MM.1S (cell line): ENCODE data around the gene DNER.

Experiments
- DNase-seq: peaks from one replicate; pipeline ENCODE4 v3.0.0-alpha.2; 2015
- H2AFZ ChIP-seq: fragments of 300-600 bp; sonication (generic); 2 replicates; pipeline ENCODE4 v1.6.0; 2016; ENCODE audit warnings: antibody characterized with exemption, low read length
- H3F3A ChIP-seq: fragments of 300-600 bp; sonication (generic); 2 replicates; pipeline ENCODE4 v1.6.1; 2016; ENCODE audit warnings: mild to moderate bottlenecking, antibody characterized with exemption, low read length, moderate library complexity, mixed read lengths; ENCODE audit not compliant: insufficient read depth
- H3K27ac ChIP-seq: fragments of 300-600 bp; sonication (generic); 2 replicates; pipeline ENCODE4 v1.5.1; 2016; ENCODE audit warnings: mild to moderate bottlenecking, low read length
- H3K27me3 ChIP-seq: fragments of 300-600 bp; sonication (generic); replicated peaks from 2 replicates; pipeline ENCODE4 v1.6.0; 2016; ENCODE audit warnings: low read length; ENCODE audit not compliant: insufficient read depth
- H3K36me3 ChIP-seq: fragments of 300-600 bp; sonication (generic); replicated peaks from 2 replicates; pipeline ENCODE4 v1.6.1; 2016; ENCODE audit warnings: mild to moderate bottlenecking, low read length, mixed read lengths; ENCODE audit not compliant: insufficient read depth
- H3K4me1 ChIP-seq: fragments of 300-600 bp; sonication (generic); 2 replicates; pipeline ENCODE4 v1.6.1; 2016; ENCODE audit warnings: low read length, mixed read lengths
- H3K4me2 ChIP-seq: fragments of 300-600 bp; sonication (generic); 2 replicates; pipeline ENCODE4 v1.6.0; 2016; ENCODE audit warnings: low read depth, low read length
- H3K4me3 ChIP-seq: fragments of 300-600 bp; sonication (generic); 2 replicates; pipeline ENCODE4 v1.5.1; 2016; ENCODE audit warnings: low read length, mixed read lengths
- H3K79me2 ChIP-seq: fragments of 300-600 bp; sonication (generic); 2 replicates; pipeline ENCODE4 v1.6.1; 2016; ENCODE audit warnings: mixed run types, low read length, mixed read lengths
- H3K9ac ChIP-seq: fragments of 300-600 bp; sonication (generic); 2 replicates; pipeline ENCODE4 v1.6.1; 2016; ENCODE audit warnings: low read length, mixed read lengths
- H3K9me2 ChIP-seq: fragments of 300-600 bp; sonication (generic); replicated peaks from 2 replicates; pipeline ENCODE4 v1.6.1; 2016; ENCODE audit warnings: mild to moderate bottlenecking, low read length, mixed read lengths; ENCODE audit not compliant: insufficient read depth
- H3K9me3 ChIP-seq: fragments of 300-600 bp; sonication (generic); replicated peaks from 2 replicates; pipeline ENCODE4 v1.6.1; 2016; ENCODE audit warnings: mild to moderate bottlenecking, low read length, mixed read lengths; ENCODE audit not compliant: insufficient read depth
- H4K20me1 ChIP-seq: fragments of 300-600 bp; sonication (generic); 2 replicates; pipeline ENCODE4 v1.6.1; 2016; ENCODE audit warnings: mild to moderate bottlenecking, low read length, moderate library complexity, mixed read lengths; ENCODE audit not compliant: insufficient read depth
- CTCF ChIP-seq: fragments of 300-600 bp; sonication (generic); IDR thresholded peaks from 2 replicates; pipeline ENCODE4 v1.5.1; 2016; ENCODE audit warnings: antibody characterized with exemption, low read length, mixed read lengths
- EZH2 ChIP-seq: fragments of 300-600 bp; sonication (generic); optimal IDR thresholded peaks from 2 replicates; pipeline ENCODE3; 2017; ENCODE audit warnings: low read depth, mild to moderate bottlenecking, antibody characterized with exemption, low read length, mixed read lengths
- EZH2phosphoT487 ChIP-seq: fragments of 300-600 bp; sonication (generic); IDR thresholded peaks from 2 replicates; pipeline ENCODE4 v1.6.1; 2018; ENCODE audit warnings: antibody characterized with exemption, low read length

The DNER gene

GRCh38 chr2:229462112-229462511 lies 252.2 kb downstream of the DNER start:
- Histone ChIP-seq H3K4me3 (no peak overlapping the region), H3K9ac (no peak overlapping the region), H3K27ac (no peak overlapping the region), H3K4me2 (no peak overlapping the region), H2AFZ (no peak overlapping the region), H3K27me3 (no peaks in the 10 kb centered on the region), H3K79me2 (no peaks in the 10 kb centered on the region), H3K36me3 (no peaks in the 10 kb centered on the region), H3F3A (no peaks in the 10 kb centered on the region), H3K9me3 (no peaks in the 10 kb centered on the region), H3K9me2 (no peaks in the 10 kb centered on the region), H4K20me1 (no peaks in the 10 kb centered on the region), H3K4me1 (no peaks in the 10 kb centered on the region)
- TF ChIP-seq CTCF (no peak), EZH2phosphoT487 (no peak), EZH2 (no peak)
- no peak for DNase-seq

GRCh38 chr2:229456091-229456490 lies 258.3 kb downstream of the DNER start:
- TF ChIP-seq EZH2: no peak
- no peak for TF ChIP-seq EZH2phosphoT487
- TF ChIP-seq CTCF: no peak
- Histone ChIP-seq H3K27me3 (no peaks in the 10 kb centered on the region), H3K9me2 (no peaks in the 10 kb centered on the region), H3K9me3 (no peaks in the 10 kb centered on the region), H3K4me2 (no peak overlapping the region), H3K27ac (no peak overlapping the region), H3K4me1 (no peaks in the 10 kb centered on the region), H3K4me3 (no peak overlapping the region), H3F3A (no peaks in the 10 kb centered on the region), H3K79me2 (no peaks in the 10 kb centered on the region), H2AFZ (no peak overlapping the region), H3K9ac (no peak overlapping the region), H3K36me3 (no peaks in the 10 kb centered on the region), H4K20me1 (no peaks in the 10 kb centered on the region)
- DNase-seq: no peak

GRCh38 chr2:229454934-229455631 lies 259.3 kb downstream of the DNER start:
- DNase-seq: no peak
- H3K4me2 ChIP-seq: no peak overlapping the region
- no peaks in the 10 kb centered on the region for H3K27me3 ChIP-seq

More at GRCh38 chr2:229454934-229455631, 259.3 kb downstream of the DNER start:
- Histone ChIP-seq H3K36me3 (no peaks in the 10 kb centered on the region), H3F3A (no peaks in the 10 kb centered on the region), H3K4me3 (no peak overlapping the region), H3K9ac (no peak overlapping the region), H3K79me2 (no peaks in the 10 kb centered on the region), H3K9me3 (no peaks in the 10 kb centered on the region), H2AFZ (no peak overlapping the region), H3K4me1 (no peaks in the 10 kb centered on the region), H3K27ac (no peak overlapping the region), H4K20me1 (no peaks in the 10 kb centered on the region), H3K9me2 (no peaks in the 10 kb centered on the region)
- TF ChIP-seq CTCF (no peak), EZH2phosphoT487 (no peak), EZH2 (no peak)
